HFF-Myc (cell line): ENCODE results near the gene HADH.

Experiments
- DNase-seq: peaks from one replicate; pipeline ENCODE4 v3.0.0-alpha.2; 2011; ENCODE audit warnings: low read depth; ENCODE audit errors: extremely low read depth
- H3K4me3 ChIP-seq: replicated peaks from 2 replicates; pipeline ENCODE4 v1.5.1; 2011; ENCODE audit warnings: low read depth, mild to moderate bottlenecking, control low read depth, low read length
- CTCF ChIP-seq: IDR thresholded peaks from 2 replicates; pipeline ENCODE4 v1.5.1; 2012; ENCODE audit warnings: mild to moderate bottlenecking, low read depth, low read length, control low read depth; ENCODE audit errors: missing control alignments

HADH gene

GRCh38 chr4:108072300-108072699 lies 82.6 kb downstream of the HADH start:
- no peak for DNase-seq
- no peak for TF ChIP-seq CTCF
- H3K4me3 ChIP-seq: no peak overlapping the region

- TF ChIP-seq CTCF: no peak
- H3K4me3 ChIP-seq: no peak overlapping the region
- DNase-seq: no peak
Measured at GRCh38 chr4:108078024-108078733, 88.5 kb downstream of the HADH start.

GRCh38 chr4:108080747-108081146 lies 91.1 kb downstream of the HADH start:
- H3K4me3 ChIP-seq: no peak overlapping the region
- DNase-seq: no peak
- no peak for TF ChIP-seq CTCF

- no peak overlapping the region for H3K4me3 ChIP-seq
Measured at GRCh38 chr4:108081256-108081655, 91.6 kb downstream of the HADH start.

More at GRCh38 chr4:108081256-108081655, 91.6 kb downstream of the HADH start:
- no peak for TF ChIP-seq CTCF
- DNase-seq: no peak
